Measurements from ENCODE around the gene TOMM5. TPM values are rescaled to one million over a fixed set of nuclear protein-coding genes. Genes with fewer than 3 reads are reported as not detected.

TOMM5 gene
- total and polyA plus RNA-seq, 2 of the 4 experiments (the other 2 are of a cell fraction): 159 to 206 TPM

DNA sequence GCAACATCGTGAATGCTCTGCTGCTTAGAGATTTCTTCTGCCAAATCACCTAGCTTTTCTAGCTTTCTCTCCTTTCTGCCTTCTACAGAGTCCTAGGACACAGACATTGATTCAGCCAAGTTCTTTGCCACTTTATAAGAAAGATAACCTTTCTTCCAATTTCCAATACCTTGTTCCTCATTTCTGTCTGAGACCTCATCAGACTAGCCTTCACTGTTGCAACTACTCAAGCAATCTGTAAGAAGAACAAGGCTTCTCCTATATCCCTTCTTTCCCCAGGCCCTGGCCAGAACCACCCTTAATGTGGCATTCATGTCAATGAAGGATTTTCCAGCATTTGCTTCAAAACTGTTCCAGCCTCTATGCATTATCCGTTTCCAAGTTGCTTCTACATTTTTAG is 40.5 kb downstream of the TOMM5 start:
- Histone ChIP-seq H2AK5ac (ENCODE audit: low read depth, low read length) (no peak overlapping the region), H3K36me3 (ENCODE audit: control insufficient read depth, insufficient read depth, low read length) (no peaks in the 10 kb centered on the region), H3K4ac (ENCODE audit: low read depth, low read length) (no peak overlapping the region), H4K20me1 (ENCODE audit: insufficient read depth, low read length) (no peaks in the 10 kb centered on the region; the same call in 1 of the 2 replicates), H3K79me1 (ENCODE audit: low read depth in 1 of 2, low read length in 2 of 2) (peaks cover 5 to 13% of the 10 kb centered on the region in 2 experiments; a peak in 3 of 4 replicates), H3K4me3 (ENCODE audit: insufficient read depth, low read depth, low read length) (no peak overlapping the region), H3K27ac (ENCODE audit: insufficient read depth, low read length) (no peak overlapping the region), H2BK15ac (ENCODE audit: low read depth, low read length) (no peak overlapping the region), H3K9me3 (ENCODE audit: control insufficient read depth, insufficient read depth, low read length) (no peaks in the 10 kb centered on the region), H2BK20ac (ENCODE audit: low read depth, low read length) (no peak overlapping the region), H3K56ac (ENCODE audit: extremely low read depth, insufficient read depth, low read length) (no peak overlapping the region), H4K8ac (ENCODE audit: low read depth in 2 of 2, low read length in 2 of 2) (no peak overlapping the region), H2AK9ac (replicated peaks; ENCODE audit: low read depth, low read length, poor library complexity) (no peak overlapping the region), H3K4me1 (ENCODE audit: control insufficient read depth, insufficient read depth, low read length) (peaks cover 6% of the 10 kb centered on the region), H2BK5ac (ENCODE audit: low read depth, low read length, poor library complexity, severe bottlenecking) (no peak overlapping the region), H3K18ac (ENCODE audit: low read depth, low read length) (no peak overlapping the region), H4K91ac (ENCODE audit: insufficient read depth, low read depth, low read length) (no peak overlapping the region), H2AFZ (replicated peaks; ENCODE audit: low read length, poor library complexity) (no peak overlapping the region), H2BK120ac (ENCODE audit: low read depth, low read length) (no peak overlapping the region), H3K9ac (ENCODE audit: low read depth, low read length) (no peak overlapping the region), H3K4me2 (ENCODE audit: low read depth, low read length) (no peak overlapping the region), H3K14ac (replicated peaks; ENCODE audit: low read depth, low read length) (no peak overlapping the region), H3K9me1 (ENCODE audit: insufficient read depth, low read length) (peaks cover 3% of the 10 kb centered on the region; the same call in 1 of the 2 replicates), H3K23ac (ENCODE audit: low read depth, low read length) (no peak overlapping the region), H4K5ac (ENCODE audit: low read depth, low read length) (no peak overlapping the region), H3K27me3 (ENCODE audit: control insufficient read depth, insufficient read depth, low read length) (no peaks in the 10 kb centered on the region)
- intact Hi-C loops (cut with micrococcal nuclease): no loop called here
- ATAC-seq (ENCODE audit: low read depth): no peak
- DNase-seq: no peak
- in situ Hi-C loops (cut with MboI; ENCODE audit: low sequenced_read_pairs): no loop called here
- dilution Hi-C loops (cut with HindIII; ENCODE audit: low sequenced_read_pairs, unreplicated experiment): no loop called here
- no TSS peak for BruUV-seq (replicated peaks)
- WGBS, 2 experiments (ENCODE audit: extremely low coverage in 2 of 2, insufficient read length in 1 of 2): no CpG with 5 or more reads among the region's 2 CpGs
- TF ChIP-seq POLR2A (IDR thresholded peaks at IDR 0.05; ENCODE audit: low read depth, low read length) (no peak), CEBPB (IDR thresholded peaks at IDR 0.05; ENCODE audit: low read depth, low read length) (no peak), RCOR1 (IDR thresholded peaks at IDR 0.05; ENCODE audit: insufficient replicate concordance, low read length) (no peak), SMC3 (IDR thresholded peaks at IDR 0.05; ENCODE audit: low read depth, low read length) (no peak), MAFK (IDR thresholded peaks at IDR 0.05; ENCODE audit: low read depth, low read length) (no peak), FOS (IDR thresholded peaks at IDR 0.05; ENCODE audit: low read depth, low read length) (no peak), CHD1 (IDR thresholded peaks at IDR 0.05; ENCODE audit: low read depth, low read length) (no peak), BHLHE40 (IDR thresholded peaks at IDR 0.05; ENCODE audit: low read depth, low read length) (no peak), RFX5 (IDR thresholded peaks at IDR 0.05; ENCODE audit: low read depth, low read length) (no peak), NFE2L2 (IDR thresholded peaks at IDR 0.05; ENCODE audit: low read depth, low read length) (no peak), RAD21 (IDR thresholded peaks at IDR 0.05; ENCODE audit: low read length) (no peak), MXI1 (IDR thresholded peaks at IDR 0.05; ENCODE audit: borderline replicate concordance, low read depth, low read length) (no peak), MAZ (IDR thresholded peaks at IDR 0.05; ENCODE audit: borderline replicate concordance, low read depth, low read length) (no peak)
- TF ChIP-seq, protein P1, sequence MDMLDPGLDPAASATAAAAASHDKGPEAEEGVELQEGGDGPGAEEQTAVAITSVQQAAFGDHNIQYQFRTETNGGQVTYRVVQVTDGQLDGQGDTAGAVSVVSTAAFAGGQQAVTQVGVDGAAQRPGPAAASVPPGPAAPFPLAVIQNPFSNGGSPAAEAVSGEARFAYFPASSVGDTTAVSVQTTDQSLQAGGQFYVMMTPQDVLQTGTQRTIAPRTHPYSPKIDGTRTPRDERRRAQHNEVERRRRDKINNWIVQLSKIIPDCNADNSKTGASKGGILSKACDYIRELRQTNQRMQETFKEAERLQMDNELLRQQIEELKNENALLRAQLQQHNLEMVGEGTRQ (IDR thresholded peaks at IDR 0.05; ENCODE audit: low read depth, low read length): no peak
- TF ChIP-seq, protein P2, sequence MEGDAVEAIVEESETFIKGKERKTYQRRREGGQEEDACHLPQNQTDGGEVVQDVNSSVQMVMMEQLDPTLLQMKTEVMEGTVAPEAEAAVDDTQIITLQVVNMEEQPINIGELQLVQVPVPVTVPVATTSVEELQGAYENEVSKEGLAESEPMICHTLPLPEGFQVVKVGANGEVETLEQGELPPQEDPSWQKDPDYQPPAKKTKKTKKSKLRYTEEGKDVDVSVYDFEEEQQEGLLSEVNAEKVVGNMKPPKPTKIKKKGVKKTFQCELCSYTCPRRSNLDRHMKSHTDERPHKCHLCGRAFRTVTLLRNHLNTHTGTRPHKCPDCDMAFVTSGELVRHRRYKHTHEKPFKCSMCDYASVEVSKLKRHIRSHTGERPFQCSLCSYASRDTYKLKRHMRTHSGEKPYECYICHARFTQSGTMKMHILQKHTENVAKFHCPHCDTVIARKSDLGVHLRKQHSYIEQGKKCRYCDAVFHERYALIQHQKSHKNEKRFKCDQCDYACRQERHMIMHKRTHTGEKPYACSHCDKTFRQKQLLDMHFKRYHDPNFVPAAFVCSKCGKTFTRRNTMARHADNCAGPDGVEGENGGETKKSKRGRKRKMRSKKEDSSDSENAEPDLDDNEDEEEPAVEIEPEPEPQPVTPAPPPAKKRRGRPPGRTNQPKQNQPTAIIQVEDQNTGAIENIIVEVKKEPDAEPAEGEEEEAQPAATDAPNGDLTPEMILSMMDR (conservative IDR thresholded peaks at IDR 0.05; ENCODE audit: low read depth, low read length): no peak
- TF ChIP-seq, protein P3, sequence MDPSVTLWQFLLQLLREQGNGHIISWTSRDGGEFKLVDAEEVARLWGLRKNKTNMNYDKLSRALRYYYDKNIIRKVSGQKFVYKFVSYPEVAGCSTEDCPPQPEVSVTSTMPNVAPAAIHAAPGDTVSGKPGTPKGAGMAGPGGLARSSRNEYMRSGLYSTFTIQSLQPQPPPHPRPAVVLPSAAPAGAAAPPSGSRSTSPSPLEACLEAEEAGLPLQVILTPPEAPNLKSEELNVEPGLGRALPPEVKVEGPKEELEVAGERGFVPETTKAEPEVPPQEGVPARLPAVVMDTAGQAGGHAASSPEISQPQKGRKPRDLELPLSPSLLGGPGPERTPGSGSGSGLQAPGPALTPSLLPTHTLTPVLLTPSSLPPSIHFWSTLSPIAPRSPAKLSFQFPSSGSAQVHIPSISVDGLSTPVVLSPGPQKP (IDR thresholded peaks at IDR 0.05; ENCODE audit: borderline replicate concordance, low read depth, low read length): no peak
- CTCF ChIA-PET: no interaction called here
- POLR2A ChIA-PET (ENCODE audit: unreplicated experiment): no interaction called here
